ENCODE data around the gene PAK5.

Gene PAK5

GRCh38 chr20:9581509-9581908 lies 257.4 kb downstream of the PAK5 start:
- in situ Hi-C loops (cut with MboI; ENCODE audit: low sequenced_read_pairs): no loop called here

GRCh38 chr20:9578594-9578993 lies 260.3 kb downstream of the PAK5 start:
- in situ Hi-C loops (cut with MboI; ENCODE audit: low sequenced_read_pairs): no loop called here

GRCh38 chr20:9577397-9577796 lies 261.5 kb downstream of the PAK5 start:
- in situ Hi-C loops (cut with MboI; ENCODE audit: low sequenced_read_pairs): no loop called here

GRCh38 chr20:9576695-9577094 lies 262.2 kb downstream of the PAK5 start:
- in situ Hi-C loops (cut with MboI; ENCODE audit: low sequenced_read_pairs): no loop called here

GRCh38 chr20:9575836-9576235 lies 263.0 kb downstream of the PAK5 start:
- in situ Hi-C loops (cut with MboI; ENCODE audit: low sequenced_read_pairs): no loop called here

- in situ Hi-C loops (cut with MboI; ENCODE audit: low sequenced_read_pairs): no loop called here
Measured at GRCh38 chr20:9574776-9575175, 264.1 kb downstream of the PAK5 start.

- in situ Hi-C loops (cut with MboI; ENCODE audit: low sequenced_read_pairs): no loop called here
Measured at GRCh38 chr20:9574181-9574580, 264.7 kb downstream of the PAK5 start.

GRCh38 chr20:9573335-9574151 lies 265.3 kb downstream of the PAK5 start:
- in situ Hi-C loops (cut with MboI; ENCODE audit: low sequenced_read_pairs): no loop called here

- in situ Hi-C loops (cut with MboI; ENCODE audit: low sequenced_read_pairs): no loop called here
Measured at GRCh38 chr20:9572670-9573069, 266.2 kb downstream of the PAK5 start.

- in situ Hi-C loops (cut with MboI; ENCODE audit: low sequenced_read_pairs): no loop called here
Measured at GRCh38 chr20:9571783-9572182, 267.1 kb downstream of the PAK5 start.

- in situ Hi-C loops (cut with MboI; ENCODE audit: low sequenced_read_pairs): no loop called here
Measured at GRCh38 chr20:9570612-9571011, 268.3 kb downstream of the PAK5 start.

GRCh38 chr20:9566977-9567376 lies 271.9 kb downstream of the PAK5 start:
- in situ Hi-C loops (cut with MboI; ENCODE audit: low sequenced_read_pairs): no loop called here

GRCh38 chr20:9565910-9566550 lies 272.8 kb downstream of the PAK5 start:
- in situ Hi-C loops (cut with MboI; ENCODE audit: low sequenced_read_pairs): no loop called here

- in situ Hi-C loops (cut with MboI; ENCODE audit: low sequenced_read_pairs): no loop called here
Measured at GRCh38 chr20:9557411-9557810, 281.5 kb downstream of the PAK5 start.

GRCh38 chr20:9555781-9556180 lies 283.1 kb downstream of the PAK5 start:
- in situ Hi-C loops (cut with MboI; ENCODE audit: low sequenced_read_pairs): no loop called here

- in situ Hi-C loops (cut with MboI; ENCODE audit: low sequenced_read_pairs): no loop called here
Measured at GRCh38 chr20:9551808-9552550, 286.9 kb downstream of the PAK5 start.

- in situ Hi-C loops (cut with MboI; ENCODE audit: low sequenced_read_pairs): no loop called here
Measured at GRCh38 chr20:9550871-9551270, 288.0 kb downstream of the PAK5 start.

- in situ Hi-C loops (cut with MboI; ENCODE audit: low sequenced_read_pairs): no loop called here
Measured at GRCh38 chr20:9550283-9550682, 288.6 kb downstream of the PAK5 start.

GRCh38 chr20:9543214-9543613 lies 295.7 kb downstream of the PAK5 start:
- in situ Hi-C loops (cut with MboI; ENCODE audit: low sequenced_read_pairs): no loop called here

GRCh38 chr20:9535449-9535848 lies 303.4 kb downstream of the PAK5 start:
- in situ Hi-C loops (cut with MboI; ENCODE audit: low sequenced_read_pairs): no loop called here

- in situ Hi-C loops (cut with MboI; ENCODE audit: low sequenced_read_pairs): no loop called here
Measured at GRCh38 chr20:9534025-9534424, 304.9 kb downstream of the PAK5 start.

All from HL-60/S4 treated with phorbol 12-myristate 13-acetate at 8.2 ng/mL for 4 days and 3 days (cell line).